T47D (cell line): ENCODE data around the gene SLC5A5.

Experiments used
- DNase-seq, 2 experiments: peaks; one replicate each; pipeline versions ENCODE4 v3.0.0 to v3.0.0-alpha.2; 2011 to 2012; ENCODE audit warnings: low read depth in 1 of 2, low spot score in 1 of 2
- JUND ChIP-seq: IDR thresholded peaks from 2 replicates; pipeline ENCODE4 v1.6.1; 2012; ENCODE audit warnings: low read depth
- in situ Hi-C: cut with HindIII; loops from 2 replicates; pipeline ENCODE4 v1.10.0; 2016; ENCODE audit warnings: low sequenced_read_pairs, low pct_unique_long_range_greater_than_20kb

Gene SLC5A5

GRCh38 chr19:17859533-17860330 is 12.0 kb upstream of the SLC5A5 start, which contains the start of gene RPL18A:
Gene RPL18A (plus strand): TSS chr19:17859910. CDS start chr19:17859957, 47 bp downstream.
- no peak for TF ChIP-seq JUND
- DNase-seq, result peak; percentile 93 to 99
- in situ Hi-C loops, result no loop called here

DNA sequence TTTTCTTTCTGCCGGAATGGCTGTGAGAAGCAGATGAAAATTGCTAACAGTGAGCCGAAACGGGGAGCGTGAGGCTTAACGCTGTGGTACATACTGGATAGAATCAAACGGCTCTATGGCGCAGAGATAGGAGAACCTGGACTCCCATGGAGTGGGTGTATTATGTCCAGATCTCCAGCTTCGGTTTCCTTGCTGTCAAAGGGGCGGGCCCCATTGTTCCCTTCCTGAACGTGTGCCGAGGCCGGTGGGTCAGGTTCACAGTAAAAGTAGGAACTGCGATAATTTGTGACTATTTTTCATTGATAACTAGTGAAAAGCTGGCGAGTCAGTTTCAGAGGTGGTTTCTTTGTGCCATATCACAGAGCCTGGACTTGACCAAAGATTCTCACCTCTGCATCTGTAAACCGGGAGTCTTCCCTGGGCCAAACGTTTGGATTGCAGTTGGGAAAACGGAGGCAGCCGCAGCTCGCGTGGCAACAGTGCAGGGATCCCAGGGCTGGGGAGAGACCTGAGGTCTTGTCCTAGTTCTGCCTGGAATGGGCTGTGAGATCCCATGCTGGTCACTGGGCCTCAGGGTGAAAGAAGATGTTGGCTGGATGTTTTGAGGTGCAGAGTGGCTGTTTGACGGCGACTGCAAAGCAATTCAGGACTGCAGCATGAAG is 11.3 kb upstream of the SLC5A5 start:
- in situ Hi-C loops, result no loop called here
- no peak for DNase-seq
- no peak for TF ChIP-seq JUND

GRCh38 chr19:17860993-17861360 is 10.8 kb upstream of the SLC5A5 start:
- no peak for TF ChIP-seq JUND
- no peak for DNase-seq
- in situ Hi-C loops, result no loop called here

- no peak for TF ChIP-seq JUND
- in situ Hi-C loops, result no loop called here
- DNase-seq, result no peak
Measured at GRCh38 chr19:17861542-17862402, 10.0 kb upstream of the SLC5A5 start.

DNA sequence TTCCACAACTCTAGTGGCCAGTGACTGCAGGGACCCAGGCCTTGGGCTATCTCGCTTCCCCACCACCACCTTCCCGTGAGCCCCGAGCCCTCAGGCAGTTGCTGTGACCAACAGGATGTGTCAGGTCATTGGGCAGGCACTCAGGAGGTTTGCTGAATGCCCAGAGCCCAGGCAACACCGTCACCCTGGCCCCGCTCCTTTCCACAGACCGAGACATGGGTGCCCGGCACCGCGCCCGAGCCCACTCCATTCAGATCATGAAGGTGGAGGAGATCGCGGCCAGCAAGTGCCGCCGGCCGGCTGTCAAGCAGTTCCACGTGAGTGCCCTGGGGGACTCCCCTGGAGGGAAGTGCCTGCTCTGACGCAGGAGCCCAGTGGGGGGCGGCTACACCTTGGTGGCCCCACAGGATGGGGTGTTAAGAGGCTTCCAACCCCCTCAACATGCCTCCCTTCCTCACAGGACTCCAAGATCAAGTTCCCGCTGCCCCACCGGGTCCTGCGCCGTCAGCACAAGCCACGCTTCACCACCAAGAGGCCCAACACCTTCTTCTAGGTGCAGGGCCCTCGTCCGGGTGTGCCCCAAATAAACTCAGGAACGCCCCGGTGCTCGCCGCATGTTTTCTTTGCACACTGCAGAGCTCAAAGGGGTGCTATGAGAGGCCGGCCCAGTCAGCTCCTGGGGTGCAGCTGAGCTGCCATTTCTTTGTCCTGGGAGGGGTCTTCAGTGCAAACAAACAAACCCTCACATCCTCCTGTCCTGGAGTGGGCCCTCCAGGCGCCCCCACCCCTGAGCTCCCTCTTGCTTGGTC is 8.8 kb upstream of the SLC5A5 start:
- no peak for TF ChIP-seq JUND
- no peak for DNase-seq
- in situ Hi-C loops, result no loop called here

DNA sequence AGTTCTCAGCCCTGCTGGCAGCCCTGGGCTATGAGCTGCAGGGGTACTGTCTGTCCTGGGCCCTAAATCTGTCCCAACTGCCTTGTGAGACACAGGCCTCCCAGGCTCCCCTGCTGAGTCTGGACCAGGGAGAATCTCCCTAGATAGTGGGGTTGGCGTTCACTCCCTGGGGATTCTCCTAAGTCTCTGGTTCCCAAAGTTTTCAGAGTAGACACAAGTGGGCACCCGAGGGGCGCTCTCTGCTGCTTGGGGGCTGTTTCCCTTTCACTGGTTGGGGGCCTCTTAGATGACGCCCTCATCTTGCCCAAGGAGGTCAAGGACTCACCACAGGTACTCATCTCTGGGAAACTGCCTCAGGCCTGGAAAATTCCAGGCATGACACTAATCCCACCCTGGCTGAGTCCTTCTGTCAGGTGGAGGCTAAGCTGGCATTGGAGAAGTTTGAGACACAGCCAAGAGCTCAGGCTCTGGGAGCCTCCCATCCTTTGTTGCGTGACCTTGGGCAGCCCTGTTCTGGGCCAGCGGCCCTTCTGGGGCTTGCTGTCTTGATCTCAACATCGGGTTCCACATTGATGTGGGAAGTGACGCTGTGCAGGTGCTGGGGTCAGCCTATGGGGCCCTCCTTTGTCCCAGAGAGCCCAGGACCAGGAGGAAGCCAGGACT is 8.1 kb upstream of the SLC5A5 start:
- in situ Hi-C loops, result no loop called here
- no peak for DNase-seq
- no peak for TF ChIP-seq JUND

DNA sequence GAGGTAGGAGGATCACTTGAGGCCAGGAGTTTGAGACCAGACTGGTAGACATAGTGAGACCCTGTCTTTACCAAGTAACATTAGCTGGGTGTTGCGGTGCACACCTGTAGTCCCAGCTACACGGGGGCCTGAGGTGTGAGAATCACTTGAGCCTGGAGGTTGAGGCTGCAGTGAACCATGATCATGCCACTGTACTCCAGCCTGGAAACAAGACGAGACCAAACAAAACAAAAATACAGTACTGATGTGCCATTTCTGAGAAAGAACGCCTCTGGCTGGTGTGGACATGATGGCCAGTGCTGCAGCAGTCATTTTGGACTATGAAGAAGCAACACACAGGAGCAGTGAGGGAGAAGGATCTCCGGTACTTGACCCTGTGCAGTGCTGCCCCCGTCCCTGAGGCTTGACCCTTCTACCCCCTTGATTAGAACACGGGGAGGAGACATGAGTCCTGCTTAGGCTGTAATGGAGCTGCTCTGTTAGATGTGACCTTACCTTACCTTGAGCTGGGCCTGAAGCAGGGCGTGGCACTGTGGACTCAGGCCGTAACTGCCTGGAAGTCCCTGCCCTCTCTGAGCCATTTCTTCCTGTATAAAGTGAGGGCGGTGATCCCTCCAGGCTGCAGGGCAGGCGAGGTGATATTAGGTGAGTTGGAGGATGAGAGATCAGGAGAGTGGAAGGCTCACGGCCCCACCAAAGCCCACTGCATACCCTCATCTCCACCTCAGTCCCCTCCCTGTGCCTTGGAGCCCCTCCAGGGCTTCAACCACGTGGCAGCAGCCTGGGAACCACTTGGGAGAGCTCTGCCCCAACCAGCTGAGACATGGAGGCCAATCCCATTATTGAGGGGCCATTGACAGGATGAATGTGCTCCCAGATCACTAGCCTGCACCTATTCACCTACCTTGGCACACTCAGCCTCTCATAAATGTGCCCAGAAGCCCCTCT is 6.1 kb upstream of the SLC5A5 start:
- no peak for TF ChIP-seq JUND
- in situ Hi-C loops, result no loop called here
- DNase-seq, result peak in 1 of 2 experiments; percentile 40

GRCh38 chr19:17866312-17866963 is 5.3 kb upstream of the SLC5A5 start:
- no peak for DNase-seq
- TF ChIP-seq JUND, result no peak
- in situ Hi-C loops, result no loop called here

GRCh38 chr19:17866964-17867486 is 4.7 kb upstream of the SLC5A5 start:
- DNase-seq, result peak; percentile 12 to 43
- no peak for TF ChIP-seq JUND
- in situ Hi-C loops, result no loop called here

GRCh38 chr19:17868669-17869068 is 3.1 kb upstream of the SLC5A5 start:
- in situ Hi-C loops, result no loop called here

More at GRCh38 chr19:17868669-17869068, 3.1 kb upstream of the SLC5A5 start:
- no peak for TF ChIP-seq JUND
- DNase-seq, result no peak
